Liver (tissue), 9 donors: ENCODE measurements around the gene HNRNPR. TPM values are rescaled to one million over a fixed set of nuclear protein-coding genes. Genes with fewer than 3 reads are reported as not detected.

Experiments
- DNase-seq: peaks from one replicate; pipeline ENCODE4 v3.0.0-alpha.2; 2017; ENCODE audit warnings: low spot score
- H3K27ac ChIP-seq, 2 donors: one replicate each; pipeline ENCODE4 v1.7.0; 2013; ENCODE audit warnings: inconsistent platforms in 2 of 2, low read length in 2 of 2, control low read depth in 1 of 2, low read depth in 1 of 2, mild to moderate bottlenecking in 1 of 2
- H3K27me3 ChIP-seq, 4 donors: one replicate each; pipeline versions ENCODE4 v1.6.1 to v1.7.0; 2013; ENCODE audit warnings: low read length in 3 of 4, inconsistent platforms in 1 of 4, mild to moderate bottlenecking in 1 of 4, moderate library complexity in 1 of 4; ENCODE audit not compliant: control insufficient read depth in 4 of 4, insufficient read depth in 4 of 4
- H3K36me3 ChIP-seq, 4 donors: one replicate each; pipeline versions ENCODE4 v1.6.1 to v1.7.0; 2013; ENCODE audit warnings: low read length in 3 of 4, mild to moderate bottlenecking in 3 of 4, low read depth in 1 of 4, moderate library complexity in 1 of 4; ENCODE audit not compliant: control insufficient read depth in 4 of 4, insufficient read depth in 3 of 4
- H3K4me1 ChIP-seq, 4 donors: one replicate each; pipeline versions ENCODE4 v1.6.1 to v1.7.0; 2013; ENCODE audit warnings: low read length in 3 of 4, mild to moderate bottlenecking in 3 of 4, moderate library complexity in 1 of 4; ENCODE audit not compliant: control insufficient read depth in 4 of 4, insufficient read depth in 4 of 4
- H3K4me3 ChIP-seq, 3 donors: one replicate each; pipeline versions ENCODE4 v1.6.1 to v1.7.0; 2013; ENCODE audit warnings: low read length in 3 of 3, control low read depth in 1 of 3, low read depth in 1 of 3, mild to moderate bottlenecking in 1 of 3
- H3K9ac ChIP-seq, 2 donors: one replicate each; pipeline ENCODE4 v1.7.0; 2013; ENCODE audit warnings: low read length in 2 of 2, mild to moderate bottlenecking in 2 of 2, moderate library complexity in 2 of 2, control low read depth in 1 of 2, low read depth in 1 of 2
- H3K9me3 ChIP-seq, 4 donors: one replicate each; pipeline versions ENCODE4 v1.6.1 to v1.7.0; 2013; ENCODE audit warnings: low read length in 3 of 4; ENCODE audit not compliant: control insufficient read depth in 4 of 4
- EGR1 ChIP-seq, 2 donors: IDR thresholded peaks; 2 replicates each; pipeline ENCODE4 v1.6.1; 2016 to 2018; ENCODE audit warnings: antibody characterized with exemption in 2 of 2, low read depth in 2 of 2
- FOXA1 ChIP-seq: IDR thresholded peaks from 2 replicates; pipeline ENCODE4 v1.6.1; 2016; ENCODE audit warnings: antibody characterized with exemption
- FOXA2 ChIP-seq: IDR thresholded peaks from 2 replicates; pipeline ENCODE4 v1.6.1; 2016; ENCODE audit warnings: antibody characterized with exemption
- GABPA ChIP-seq, 2 donors: IDR thresholded peaks in 1 of 2; conservative IDR thresholded peaks in 1 of 2; 2 replicates each; pipeline ENCODE4 v1.6.1; 2016; ENCODE audit warnings: antibody characterized with exemption in 2 of 2, mild to moderate bottlenecking in 1 of 2, moderate library complexity in 1 of 2
- HNF4A ChIP-seq, 2 donors: conservative IDR thresholded peaks; 2 replicates each; pipeline ENCODE4 v1.6.1; 2016; ENCODE audit warnings: antibody characterized with exemption in 2 of 2, mild to moderate bottlenecking in 2 of 2
- HNF4G ChIP-seq: IDR thresholded peaks from 2 replicates; pipeline ENCODE4 v1.6.1; 2016; ENCODE audit warnings: antibody characterized with exemption
- JUND ChIP-seq, 2 donors: IDR thresholded peaks; 2 replicates each; pipeline ENCODE4 v1.6.1; 2016; ENCODE audit warnings: antibody characterized with exemption in 2 of 2
- NR2F2 ChIP-seq: IDR thresholded peaks from 2 replicates; pipeline ENCODE4 v1.6.1; 2016; ENCODE audit warnings: antibody characterized with exemption
- RAD21 ChIP-seq, 2 donors: IDR thresholded peaks; 2 replicates each; pipeline ENCODE4 v1.6.1; 2016; ENCODE audit warnings: antibody characterized with exemption in 2 of 2, mild to moderate bottlenecking in 2 of 2
- RXRA ChIP-seq, 2 donors: IDR thresholded peaks; 2 replicates each; pipeline ENCODE4 v1.6.1; 2017 to 2018; ENCODE audit warnings: antibody characterized with exemption in 2 of 2, mild to moderate bottlenecking in 1 of 2
- SP1 ChIP-seq: IDR thresholded peaks from 2 replicates; pipeline ENCODE4 v1.6.1; 2018; ENCODE audit warnings: antibody characterized with exemption, mild to moderate bottlenecking
- TAF1 ChIP-seq: conservative IDR thresholded peaks from 2 replicates; pipeline ENCODE4 v1.6.1; 2016; ENCODE audit warnings: antibody characterized with exemption, mild to moderate bottlenecking
- YY1 ChIP-seq: IDR thresholded peaks from 2 replicates; pipeline ENCODE4 v1.6.1; 2016; ENCODE audit warnings: antibody characterized with exemption, mild to moderate bottlenecking
- WGBS: extraction: QIAGEN DNeasy Blood & Tissue Kit; methylation state at CpG from one replicate; pipeline ENCODE4 v1.1.7; 2013; 5-methylcytosine and 5-hydroxymethylcytosine counted together
- polyA plus RNA-seq, 2 donors: library from polyadenylated mRNA; stranded (reverse) in 1 of 2; unstranded in 1 of 2; fragments of 200-250 nt in 1 of 2; fragments of >200 nt in 1 of 2; fragmentation: Nextera tagmentation in 1 of 2; extraction: Ambion mirVana in 1 of 2; gene quantifications; one replicate each; pipeline versions ENCODE4 v1.2.1 to v1.2.3, GENCODE V29; 2013 to 2015
- total RNA-seq, 2 donors: library from RNA; depleted of rRNA; stranded (reverse); fragments of >200 nt; gene quantifications; one replicate each; pipeline ENCODE4 v1.2.3, GENCODE V29; 2014
- TF ChIP-seq, protein P1 (sequence below): IDR thresholded peaks from 2 replicates; pipeline ENCODE4 v1.6.1; 2016; ENCODE audit warnings: antibody characterized with exemption
- TF ChIP-seq, protein P2 (sequence below): fragments of 150-350 bp; IDR thresholded peaks from 2 replicates; pipeline ENCODE4 v1.5.1; 2017; ENCODE audit warnings: improper control_type of control experiment, low read depth, low read length; ENCODE audit not compliant: missing input control
- TF ChIP-seq, protein P3 (sequence below): IDR thresholded peaks from 2 replicates; pipeline ENCODE4 v1.6.1; 2016; ENCODE audit warnings: antibody characterized with exemption
- TF ChIP-seq, protein P4 (sequence below): IDR thresholded peaks from 2 replicates; pipeline ENCODE4 v1.6.1; 2016; ENCODE audit warnings: antibody characterized with exemption, mild to moderate bottlenecking
- TF ChIP-seq, protein P5 (sequence below): IDR thresholded peaks from 2 replicates; pipeline ENCODE4 v1.6.1; 2016; ENCODE audit warnings: antibody characterized with exemption
- donor health status: healthy.
- donor health status: healthy.
- donor health status: healthy.
- donor health status: healthy.
- donor health status: healthy.

The HNRNPR gene
- total and polyA plus RNA-seq, 4 donors = 31.2 to 57.0 (median 38.4) TPM

DNA sequence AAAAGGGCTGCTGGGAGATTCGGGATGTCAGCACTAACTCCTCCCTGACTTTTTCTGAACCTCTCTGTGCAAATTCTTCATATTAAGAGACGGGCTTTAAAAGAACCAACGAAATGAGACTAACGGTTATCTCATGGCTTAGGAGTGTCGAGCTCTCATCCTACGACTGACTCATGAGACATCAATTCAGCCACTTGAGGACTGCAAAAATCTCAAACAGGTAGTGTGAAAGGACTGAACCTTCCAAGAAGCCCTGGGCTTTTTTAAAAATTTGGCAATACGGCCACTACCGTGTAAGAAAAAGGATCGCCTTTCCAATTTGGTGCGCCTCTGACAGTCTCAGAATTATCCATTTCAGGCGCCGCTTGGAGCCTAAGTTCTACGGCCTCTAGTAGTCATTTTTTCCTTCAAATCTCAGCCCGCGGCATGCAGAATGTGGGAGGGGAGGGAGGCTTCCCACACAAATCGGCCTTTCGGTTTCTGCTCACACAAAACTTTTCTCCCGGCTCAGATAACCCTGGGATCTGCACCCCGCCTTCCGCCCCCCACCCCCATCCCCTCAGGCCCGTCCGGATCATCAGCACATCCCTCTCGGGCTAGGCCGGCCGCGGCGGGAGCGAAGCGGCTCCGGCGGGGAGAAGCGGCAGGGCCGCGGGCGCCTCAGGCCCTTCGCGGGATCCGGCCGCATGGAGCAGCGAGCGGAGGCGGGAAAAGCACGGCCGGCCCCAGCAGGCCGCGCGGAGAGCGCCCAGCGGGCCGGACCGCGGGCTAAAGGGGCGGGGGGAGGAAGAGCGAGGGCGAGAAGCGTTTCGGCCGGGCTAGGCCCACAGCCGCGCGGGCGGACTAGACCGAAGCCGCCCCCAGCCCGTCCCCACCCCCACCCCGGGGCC lies 618 bp downstream of the HNRNPR start:
- TF ChIP-seq FOXA2 = no peak
- TF ChIP-seq HNF4A (conservative IDR thresholded peaks at IDR 0.05) = no peak
- TF ChIP-seq, protein P1, sequence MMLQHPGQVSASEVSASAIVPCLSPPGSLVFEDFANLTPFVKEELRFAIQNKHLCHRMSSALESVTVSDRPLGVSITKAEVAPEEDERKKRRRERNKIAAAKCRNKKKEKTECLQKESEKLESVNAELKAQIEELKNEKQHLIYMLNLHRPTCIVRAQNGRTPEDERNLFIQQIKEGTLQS = no peak
- TF ChIP-seq JUND (IDR thresholded peaks at IDR 0.05) = no peak
- Histone ChIP-seq H3K4me1 (peaks cover 0 to 40% (median 32%) of the 10 kb centered on the region in 4 donors), H3K9me3 (no peaks in the 10 kb centered on the region), H3K27me3 (no peaks in the 10 kb centered on the region), H3K27ac (peak overlapping the region; percentile 66 to 87), H3K36me3 (no peaks in the 10 kb centered on the region), H3K4me3 (peak overlapping the region; percentile 79 to 99 (median 80)), H3K9ac (peak overlapping the region; percentile 78 to 81)
- no peak for DNase-seq
- WGBS = under 1% methylated on average over 66 of the region's 66 CpGs

DNA sequence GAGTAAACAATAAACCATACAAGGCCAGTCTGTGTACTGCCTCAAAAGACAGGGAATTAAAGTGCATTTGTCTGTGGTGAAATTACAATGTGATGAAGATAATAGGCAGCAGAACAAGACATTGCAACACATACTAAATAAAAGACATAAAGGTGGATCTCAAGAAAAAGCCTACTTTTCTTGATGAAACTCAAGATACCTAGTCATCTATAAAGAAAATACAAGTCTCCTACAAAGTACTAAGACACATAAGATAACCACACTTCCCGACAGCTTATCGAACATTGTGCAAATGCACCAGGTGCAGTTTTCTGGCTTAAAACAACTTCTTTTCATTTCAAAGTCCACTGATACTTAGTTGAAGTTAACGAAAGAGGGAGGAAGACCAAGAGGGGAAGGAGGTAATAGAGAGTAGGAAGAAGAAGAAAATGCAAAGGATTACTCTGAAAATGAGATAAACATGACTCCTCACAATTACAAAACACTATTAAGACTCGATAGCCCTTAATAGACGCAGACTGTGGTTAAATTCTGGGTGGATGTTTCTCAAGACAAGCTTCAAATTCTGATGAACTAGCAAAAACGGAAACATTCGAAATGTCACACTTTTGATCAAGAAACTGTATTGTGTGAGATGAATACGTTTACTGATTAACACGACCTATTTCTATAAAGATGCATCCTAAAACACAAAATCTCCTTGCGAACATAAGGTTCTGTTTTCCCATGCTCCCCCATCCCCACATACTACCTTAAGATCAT lies 2.0 kb downstream of the HNRNPR start:
- Histone ChIP-seq H3K4me1 (peaks cover 0 to 47% (median 32%) of the 10 kb centered on the region in 4 donors), H3K27ac (no peak overlapping the region), H3K27me3 (no peaks in the 10 kb centered on the region), H3K4me3 (peak overlapping the region; percentile 30 to 99 (median 79)), H3K9me3 (no peaks in the 10 kb centered on the region), H3K36me3 (peaks cover 0 to 9% (median 2%) of the 10 kb centered on the region in 4 donors), H3K9ac (peak overlapping the region; percentile 20 to 66)
- no peak for DNase-seq
- WGBS = 8% methylated on average over 10 of the region's 10 CpGs
- TF ChIP-seq TAF1 (no peak), JUND (IDR thresholded peaks at IDR 0.05) (no peak), NR2F2 (no peak), SP1 (no peak), GABPA (IDR thresholded peaks at IDR 0.05 in 1 of 2, conservative IDR thresholded peaks at IDR 0.05 in 1 of 2) (no peak), FOXA2 (no peak), RXRA (IDR thresholded peaks at IDR 0.05) (no peak), YY1 (no peak), FOXA1 (no peak), RAD21 (IDR thresholded peaks at IDR 0.05) (no peak), HNF4A (conservative IDR thresholded peaks at IDR 0.05) (no peak), EGR1 (IDR thresholded peaks at IDR 0.05; ENCODE audit: low read depth in 2 of 2) (no peak), HNF4G (no peak)
- TF ChIP-seq, protein P1 = no peak
- TF ChIP-seq, protein P2, sequence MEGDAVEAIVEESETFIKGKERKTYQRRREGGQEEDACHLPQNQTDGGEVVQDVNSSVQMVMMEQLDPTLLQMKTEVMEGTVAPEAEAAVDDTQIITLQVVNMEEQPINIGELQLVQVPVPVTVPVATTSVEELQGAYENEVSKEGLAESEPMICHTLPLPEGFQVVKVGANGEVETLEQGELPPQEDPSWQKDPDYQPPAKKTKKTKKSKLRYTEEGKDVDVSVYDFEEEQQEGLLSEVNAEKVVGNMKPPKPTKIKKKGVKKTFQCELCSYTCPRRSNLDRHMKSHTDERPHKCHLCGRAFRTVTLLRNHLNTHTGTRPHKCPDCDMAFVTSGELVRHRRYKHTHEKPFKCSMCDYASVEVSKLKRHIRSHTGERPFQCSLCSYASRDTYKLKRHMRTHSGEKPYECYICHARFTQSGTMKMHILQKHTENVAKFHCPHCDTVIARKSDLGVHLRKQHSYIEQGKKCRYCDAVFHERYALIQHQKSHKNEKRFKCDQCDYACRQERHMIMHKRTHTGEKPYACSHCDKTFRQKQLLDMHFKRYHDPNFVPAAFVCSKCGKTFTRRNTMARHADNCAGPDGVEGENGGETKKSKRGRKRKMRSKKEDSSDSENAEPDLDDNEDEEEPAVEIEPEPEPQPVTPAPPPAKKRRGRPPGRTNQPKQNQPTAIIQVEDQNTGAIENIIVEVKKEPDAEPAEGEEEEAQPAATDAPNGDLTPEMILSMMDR = no peak
- TF ChIP-seq, protein P3, sequence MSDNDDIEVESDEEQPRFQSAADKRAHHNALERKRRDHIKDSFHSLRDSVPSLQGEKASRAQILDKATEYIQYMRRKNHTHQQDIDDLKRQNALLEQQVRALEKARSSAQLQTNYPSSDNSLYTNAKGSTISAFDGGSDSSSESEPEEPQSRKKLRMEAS = no peak
- TF ChIP-seq, protein P4, sequence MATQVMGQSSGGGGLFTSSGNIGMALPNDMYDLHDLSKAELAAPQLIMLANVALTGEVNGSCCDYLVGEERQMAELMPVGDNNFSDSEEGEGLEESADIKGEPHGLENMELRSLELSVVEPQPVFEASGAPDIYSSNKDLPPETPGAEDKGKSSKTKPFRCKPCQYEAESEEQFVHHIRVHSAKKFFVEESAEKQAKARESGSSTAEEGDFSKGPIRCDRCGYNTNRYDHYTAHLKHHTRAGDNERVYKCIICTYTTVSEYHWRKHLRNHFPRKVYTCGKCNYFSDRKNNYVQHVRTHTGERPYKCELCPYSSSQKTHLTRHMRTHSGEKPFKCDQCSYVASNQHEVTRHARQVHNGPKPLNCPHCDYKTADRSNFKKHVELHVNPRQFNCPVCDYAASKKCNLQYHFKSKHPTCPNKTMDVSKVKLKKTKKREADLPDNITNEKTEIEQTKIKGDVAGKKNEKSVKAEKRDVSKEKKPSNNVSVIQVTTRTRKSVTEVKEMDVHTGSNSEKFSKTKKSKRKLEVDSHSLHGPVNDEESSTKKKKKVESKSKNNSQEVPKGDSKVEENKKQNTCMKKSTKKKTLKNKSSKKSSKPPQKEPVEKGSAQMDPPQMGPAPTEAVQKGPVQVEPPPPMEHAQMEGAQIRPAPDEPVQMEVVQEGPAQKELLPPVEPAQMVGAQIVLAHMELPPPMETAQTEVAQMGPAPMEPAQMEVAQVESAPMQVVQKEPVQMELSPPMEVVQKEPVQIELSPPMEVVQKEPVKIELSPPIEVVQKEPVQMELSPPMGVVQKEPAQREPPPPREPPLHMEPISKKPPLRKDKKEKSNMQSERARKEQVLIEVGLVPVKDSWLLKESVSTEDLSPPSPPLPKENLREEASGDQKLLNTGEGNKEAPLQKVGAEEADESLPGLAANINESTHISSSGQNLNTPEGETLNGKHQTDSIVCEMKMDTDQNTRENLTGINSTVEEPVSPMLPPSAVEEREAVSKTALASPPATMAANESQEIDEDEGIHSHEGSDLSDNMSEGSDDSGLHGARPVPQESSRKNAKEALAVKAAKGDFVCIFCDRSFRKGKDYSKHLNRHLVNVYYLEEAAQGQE = no peak
- TF ChIP-seq, protein P5, sequence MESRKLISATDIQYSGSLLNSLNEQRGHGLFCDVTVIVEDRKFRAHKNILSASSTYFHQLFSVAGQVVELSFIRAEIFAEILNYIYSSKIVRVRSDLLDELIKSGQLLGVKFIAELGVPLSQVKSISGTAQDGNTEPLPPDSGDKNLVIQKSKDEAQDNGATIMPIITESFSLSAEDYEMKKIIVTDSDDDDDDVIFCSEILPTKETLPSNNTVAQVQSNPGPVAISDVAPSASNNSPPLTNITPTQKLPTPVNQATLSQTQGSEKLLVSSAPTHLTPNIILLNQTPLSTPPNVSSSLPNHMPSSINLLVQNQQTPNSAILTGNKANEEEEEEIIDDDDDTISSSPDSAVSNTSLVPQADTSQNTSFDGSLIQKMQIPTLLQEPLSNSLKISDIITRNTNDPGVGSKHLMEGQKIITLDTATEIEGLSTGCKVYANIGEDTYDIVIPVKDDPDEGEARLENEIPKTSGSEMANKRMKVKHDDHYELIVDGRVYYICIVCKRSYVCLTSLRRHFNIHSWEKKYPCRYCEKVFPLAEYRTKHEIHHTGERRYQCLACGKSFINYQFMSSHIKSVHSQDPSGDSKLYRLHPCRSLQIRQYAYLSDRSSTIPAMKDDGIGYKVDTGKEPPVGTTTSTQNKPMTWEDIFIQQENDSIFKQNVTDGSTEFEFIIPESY = no peak
